CD4-positive, alpha-beta T cell (primary cell): ENCODE results near the gene PRRG2. TPM values are rescaled to one million over a fixed set of nuclear protein-coding genes. Genes with fewer than 3 reads are reported as not detected.

ENCODE experiments used
- ATAC-seq: fragments of 200-7000 bp; cut with Tn5 transposase; one replicate; pipeline ENCODE4 v1.10.0; 2022; ENCODE audit warnings: mild to moderate bottlenecking; ENCODE audit not compliant: poor library complexity
- CTCF ChIA-PET: fragments of 350-600 bp; sonication (Branson Sonifier 250); formaldehyde crosslinking; loops from one replicate; lab custom pipeline; 2021; ENCODE audit warnings: antibody characterized with exemption, inconsistent platforms; lab: Charles Lee
- POLR2A ChIA-PET: fragments of 350-600 bp; sonication (Branson Sonifier 250); formaldehyde crosslinking; loops from one replicate; lab custom pipeline; 2021; ENCODE audit warnings: antibody characterized with exemption, inconsistent platforms; lab: Charles Lee
- DNase-seq, 14 experiments: peaks; one replicate each; pipeline ENCODE4 v3.0.0-alpha.2; 2013 to 2020; ENCODE audit warnings: mixed read lengths in 2 of 14
- H3K27ac ChIP-seq, 2 donors: one replicate each; pipeline versions ENCODE4 v1.5.1 to v1.7.0; 2013; ENCODE audit warnings: low read length in 2 of 2, low read depth in 1 of 2, mild to moderate bottlenecking in 1 of 2
- H3K27me3 ChIP-seq, 2 experiments: 1 replicate in 1 of 2; 2 replicates in 1 of 2; pipeline versions ENCODE4 v1.6.1 to v1.7.0; 2013; ENCODE audit warnings: low read length in 2 of 2, control low read depth in 1 of 2, mild to moderate bottlenecking in 1 of 2, moderate library complexity in 1 of 2; ENCODE audit not compliant: insufficient read depth in 2 of 2, control insufficient read depth in 1 of 2
- H3K36me3 ChIP-seq: one replicate; pipeline ENCODE4 v1.6.1; 2013; ENCODE audit warnings: low read length, control low read depth; ENCODE audit not compliant: insufficient read depth
- H3K4me1 ChIP-seq: one replicate; pipeline ENCODE4 v1.6.1; 2013; ENCODE audit warnings: low read length, control low read depth; ENCODE audit not compliant: insufficient read depth
- H3K4me3 ChIP-seq: one replicate; pipeline ENCODE4 v1.5.1; 2013; ENCODE audit warnings: mild to moderate bottlenecking, low read length, moderate library complexity
- H3K9me3 ChIP-seq, 2 experiments: 1 replicate in 1 of 2; 2 replicates in 1 of 2; pipeline versions ENCODE4 v1.6.1 to v1.7.0; 2013; ENCODE audit warnings: low read length in 2 of 2, mild to moderate bottlenecking in 2 of 2, control low read depth in 1 of 2, moderate library complexity in 1 of 2; ENCODE audit not compliant: control insufficient read depth in 1 of 2, insufficient read depth in 1 of 2
- H3K27ac Mint-ChIP-seq: one replicate; pipeline ENCODE4 v1.8.0; 2020; ENCODE audit warnings: mixed read lengths
- H3K27me3 Mint-ChIP-seq: one replicate; pipeline ENCODE4 v1.8.0; 2021; ENCODE audit warnings: mixed read lengths
- H3K36me3 Mint-ChIP-seq: one replicate; pipeline ENCODE4 v1.8.0; 2021; ENCODE audit warnings: low read depth, mixed read lengths
- H3K4me1 Mint-ChIP-seq: one replicate; pipeline ENCODE4 v1.8.0; 2021; ENCODE audit warnings: low read depth, mixed read lengths
- H3K4me3 Mint-ChIP-seq: one replicate; pipeline ENCODE4 v1.8.0; 2020; ENCODE audit warnings: mild to moderate bottlenecking, mixed read lengths
- H3K9me3 Mint-ChIP-seq: one replicate; pipeline ENCODE4 v1.8.0; 2020; ENCODE audit warnings: mixed read lengths
- CTCF ChIP-seq: fragments of 200-600 bp; IDR thresholded peaks from one replicate; pipeline ENCODE4 v1.8.0; 2022; ENCODE audit warnings: antibody characterized with exemption, mild to moderate bottlenecking
- intact Hi-C, 2 experiments: fragments of 100-400 bp; cut with DNase I in 1 of 2; cut with micrococcal nuclease in 1 of 2; formaldehyde crosslinking; loops; one replicate each; pipeline versions ENCODE4 v1.15.1 to v1.9.0; 2023 to 2025; cut with DNase I, micrococcal nuclease
- total RNA-seq, 174 experiments: library from RNA in 2 of 174; stranded (reverse) in 2 of 174; gene quantifications; one replicate each; pipeline ENCODE4 v1.2.3 and lab custom pipeline; 2021 to 2026

The PRRG2 gene
- total RNA-seq, 2 experiments from 2014 or later = 0.49 to 0.78 TPM

- ChIA-PET CTCF (interaction anchor here (1.6 kb wide), 1 partner anchor 8 kb away, joined by 5 read pairs; no protein-coding TSS in a partner anchor), POLR2A (no interaction called here)
- peaks cover 3% of the 10 kb centered on the region for H3K36me3 ChIP-seq
Observed at GRCh38 chr19:49539192-49539952, 41.7 kb upstream of the PRRG2 start.

GRCh38 chr19:49541914-49542313, 39.2 kb upstream of the PRRG2 start:
- Histone ChIP-seq H3K27me3 (no peaks in the 10 kb centered on the region), H3K27ac (no peak overlapping the region), H3K4me1 (peaks cover 18% of the 10 kb centered on the region), H3K9me3 (no peaks in the 10 kb centered on the region), H3K4me3 (no peak overlapping the region), H3K36me3 (peaks cover 3% of the 10 kb centered on the region)
- Mint-ChIP-seq H3K36me3 (no peaks in the 10 kb centered on the region), H3K4me1 (peaks cover 21% of the 10 kb centered on the region), H3K27me3 (no peaks in the 10 kb centered on the region), H3K27ac (no peak overlapping the region), H3K9me3 (no peaks in the 10 kb centered on the region), H3K4me3 (no peak overlapping the region)
- ATAC-seq = no peak
- POLR2A ChIA-PET = no interaction called here
- CTCF ChIA-PET = no interaction called here
- intact Hi-C loops = loop anchor here in 1 of 2 experiments (10.0 kb wide), 1 partner anchor 147 kb away; no protein-coding TSS in a partner anchor
- DNase-seq = no peak
- TF ChIP-seq CTCF = no peak

More at GRCh38 chr19:49539192-49539952, 41.7 kb upstream of the PRRG2 start:
- no peaks in the 10 kb centered on the region for H3K36me3 Mint-ChIP-seq
- Histone ChIP-seq H3K9me3 (no peaks in the 10 kb centered on the region), H3K4me1 (peaks cover 24% of the 10 kb centered on the region), H3K27ac (no peak overlapping the region), H3K4me3 (no peak overlapping the region), H3K27me3 (no peaks in the 10 kb centered on the region)
- H3K4me1 Mint-ChIP-seq = peaks cover 26% of the 10 kb centered on the region
- no peak for ATAC-seq
- no peak overlapping the region for H3K4me3 Mint-ChIP-seq
- no peak for TF ChIP-seq CTCF
- intact Hi-C loops = loop anchor here in 1 of 2 experiments (2.0 to 5.0 kb wide), 2 partner anchors 15 to 33 kb away; no protein-coding TSS in a partner anchor
- H3K27ac Mint-ChIP-seq = no peak overlapping the region
- DNase-seq = no peak
- H3K9me3 Mint-ChIP-seq = no peaks in the 10 kb centered on the region
- no peaks in the 10 kb centered on the region for H3K27me3 Mint-ChIP-seq

- no peak for ATAC-seq
- ChIA-PET POLR2A (no interaction called here), CTCF (no interaction called here)
- Histone ChIP-seq H3K4me1 (peaks cover 22% of the 10 kb centered on the region), H3K27ac (no peak overlapping the region), H3K36me3 (peaks cover 3% of the 10 kb centered on the region), H3K27me3 (no peaks in the 10 kb centered on the region), H3K9me3 (no peaks in the 10 kb centered on the region), H3K4me3 (no peak overlapping the region)
- no peaks in the 10 kb centered on the region for H3K9me3 Mint-ChIP-seq
- H3K27me3 Mint-ChIP-seq = no peaks in the 10 kb centered on the region
- intact Hi-C loops = loop anchor here in 1 of 2 experiments (10.0 kb wide), 1 partner anchor 148 kb away; no protein-coding TSS in a partner anchor
- no peaks in the 10 kb centered on the region for H3K36me3 Mint-ChIP-seq
- no peak for DNase-seq
- no peak for TF ChIP-seq CTCF
- no peak overlapping the region for H3K4me3 Mint-ChIP-seq
- H3K27ac Mint-ChIP-seq = no peak overlapping the region
- H3K4me1 Mint-ChIP-seq = peaks cover 26% of the 10 kb centered on the region
Observed at GRCh38 chr19:49542446-49542845, 38.7 kb upstream of the PRRG2 start.
